Stimulated activated CD8-positive, alpha-beta memory T cell treated with anti-CD3 and anti-CD28 coated beads, Interleukin-4, amount 100 ng/mL, for 24 hours (primary cell): ENCODE measurements around the gene VASN.
A peak's percentile ranks its signal among the peaks of the same experiment; 100 is the strongest.
"Not testable (repeated sequence)": the region's sequence is repeated elsewhere in the genome, so short reads cannot be mapped to it uniquely, and the experiment has no call there.

Source experiments
- DNase-seq: peaks from one replicate; pipeline ENCODE4 v3.0.0-alpha.2; 2020; ENCODE audit warnings: low read depth

VASN gene

GRCh38 chr16:4385066-4385788 is 13.6 kb downstream of the VASN start:
- DNase-seq = no peak

GRCh38 chr16:4385789-4386450 is 14.3 kb downstream of the VASN start:
- DNase-seq = no peak

GRCh38 chr16:4386451-4386805 is 14.8 kb downstream of the VASN start:
- no peak for DNase-seq

- no peak for DNase-seq
Observed at GRCh38 chr16:4386951-4387565, 15.4 kb downstream of the VASN start.

- DNase-seq = no peak
Observed at GRCh38 chr16:4387781-4388180, 16.1 kb downstream of the VASN start.

- no peak for DNase-seq
Observed at GRCh38 chr16:4388271-4389021, 16.8 kb downstream of the VASN start.

GRCh38 chr16:4389051-4389955 is 17.7 kb downstream of the VASN start:
- DNase-seq = no peak

- DNase-seq = no peak
Observed at GRCh38 chr16:4390266-4391260, 18.9 kb downstream of the VASN start.

- DNase-seq = no peak
Observed at GRCh38 chr16:4391631-4392381, 20.2 kb downstream of the VASN start.

- no peak for DNase-seq
Observed at GRCh38 chr16:4392382-4393239, 21.0 kb downstream of the VASN start.

- no peak for DNase-seq
Observed at GRCh38 chr16:4393240-4393600, 21.6 kb downstream of the VASN start.

- not testable (repeated sequence) for DNase-seq
Observed at GRCh38 chr16:4393850-4394249, 22.2 kb downstream of the VASN start.

- no peak for DNase-seq
Observed at GRCh38 chr16:4395055-4395726, 23.5 kb downstream of the VASN start.

- DNase-seq = no peak
Observed at GRCh38 chr16:4399001-4399730, 27.5 kb downstream of the VASN start.

GRCh38 chr16:4401094-4401501 is 29.4 kb downstream of the VASN start:
- no peak for DNase-seq

- DNase-seq = no peak
Observed at GRCh38 chr16:4401510-4401909, 29.9 kb downstream of the VASN start.

GRCh38 chr16:4402439-4403132 is 30.9 kb downstream of the VASN start:
- peak; percentile 60 for DNase-seq
